HG02642 (cell line): ENCODE data around the gene ABLIM1.

Experiments
- ATAC-seq: cut with Tn5 transposase; IDR thresholded peaks from one replicate; pipeline ENCODE4 v1.9.1; 2021; ENCODE audit warnings: mild to moderate bottlenecking; ENCODE audit not compliant: unreplicated experiment, poor library complexity

ABLIM1 gene

GRCh38 chr10:114477285-114477684, 180.8 kb downstream of the ABLIM1 start:
- ATAC-seq, result no peak

- no peak for ATAC-seq
These were observed 183.1 kb downstream of the ABLIM1 start for GRCh38 chr10:114474989-114475388.

GRCh38 chr10:114473776-114474175, 184.3 kb downstream of the ABLIM1 start:
- ATAC-seq, result no peak

GRCh38 chr10:114472877-114473253, 185.2 kb downstream of the ABLIM1 start:
- no peak for ATAC-seq

- ATAC-seq, result no peak
These were observed 185.9 kb downstream of the ABLIM1 start for GRCh38 chr10:114471906-114472876.

GRCh38 chr10:114470956-114471905, 186.8 kb downstream of the ABLIM1 start:
- peak; percentile 90 for ATAC-seq

GRCh38 chr10:114470361-114470760, 187.7 kb downstream of the ABLIM1 start:
- no peak for ATAC-seq

GRCh38 chr10:114458955-114459354, 199.1 kb downstream of the ABLIM1 start:
- ATAC-seq, result peak; percentile 52

- no peak for ATAC-seq
These were observed 199.7 kb downstream of the ABLIM1 start for GRCh38 chr10:114458216-114458920.

- ATAC-seq, result no peak
These were observed 204.5 kb downstream of the ABLIM1 start for GRCh38 chr10:114453576-114453975.

GRCh38 chr10:114448897-114449296, 209.2 kb downstream of the ABLIM1 start:
- ATAC-seq, result no peak

GRCh38 chr10:114445332-114445731, 212.7 kb downstream of the ABLIM1 start:
- ATAC-seq, result no peak

- no peak for ATAC-seq
These were observed 213.3 kb downstream of the ABLIM1 start for GRCh38 chr10:114444819-114445218.

- ATAC-seq, result no peak
These were observed 215.9 kb downstream of the ABLIM1 start for GRCh38 chr10:114442091-114442630.

GRCh38 chr10:114441107-114441506, 217.0 kb downstream of the ABLIM1 start:
- no peak for ATAC-seq

- no peak for ATAC-seq
These were observed 220.4 kb downstream of the ABLIM1 start for GRCh38 chr10:114437473-114438292.

- no peak for ATAC-seq
These were observed 221.1 kb downstream of the ABLIM1 start for GRCh38 chr10:114436941-114437340.

- ATAC-seq, result no peak
These were observed 225.4 kb downstream of the ABLIM1 start for GRCh38 chr10:114432566-114433093.
